ENCODE measurements around the gene LUZP2.

The LUZP2 gene

GRCh38 chr11:25119416-25119815 lies 622.6 kb downstream of the LUZP2 start:
- H3K4me1 ChIP-seq = no peaks in the 10 kb centered on the region
- TF ChIP-seq CTCF (IDR thresholded peaks at IDR 0.05) = no peak
- no peak overlapping the region for H3K4me3 ChIP-seq
- no peak overlapping the region for H3K27ac ChIP-seq
- DNase-seq = no peak
- no peaks in the 10 kb centered on the region for H3K27me3 ChIP-seq
- intact Hi-C loops (cut with DNase I; ENCODE audit: low total_unique reads) = no loop called here
- no peaks in the 10 kb centered on the region for H3K9me3 ChIP-seq
- H3K36me3 ChIP-seq = no peaks in the 10 kb centered on the region

Measured in tibial artery (tissue), 4 donors.